ENCODE data around the gene CSTF3.

CSTF3 gene

DNA sequence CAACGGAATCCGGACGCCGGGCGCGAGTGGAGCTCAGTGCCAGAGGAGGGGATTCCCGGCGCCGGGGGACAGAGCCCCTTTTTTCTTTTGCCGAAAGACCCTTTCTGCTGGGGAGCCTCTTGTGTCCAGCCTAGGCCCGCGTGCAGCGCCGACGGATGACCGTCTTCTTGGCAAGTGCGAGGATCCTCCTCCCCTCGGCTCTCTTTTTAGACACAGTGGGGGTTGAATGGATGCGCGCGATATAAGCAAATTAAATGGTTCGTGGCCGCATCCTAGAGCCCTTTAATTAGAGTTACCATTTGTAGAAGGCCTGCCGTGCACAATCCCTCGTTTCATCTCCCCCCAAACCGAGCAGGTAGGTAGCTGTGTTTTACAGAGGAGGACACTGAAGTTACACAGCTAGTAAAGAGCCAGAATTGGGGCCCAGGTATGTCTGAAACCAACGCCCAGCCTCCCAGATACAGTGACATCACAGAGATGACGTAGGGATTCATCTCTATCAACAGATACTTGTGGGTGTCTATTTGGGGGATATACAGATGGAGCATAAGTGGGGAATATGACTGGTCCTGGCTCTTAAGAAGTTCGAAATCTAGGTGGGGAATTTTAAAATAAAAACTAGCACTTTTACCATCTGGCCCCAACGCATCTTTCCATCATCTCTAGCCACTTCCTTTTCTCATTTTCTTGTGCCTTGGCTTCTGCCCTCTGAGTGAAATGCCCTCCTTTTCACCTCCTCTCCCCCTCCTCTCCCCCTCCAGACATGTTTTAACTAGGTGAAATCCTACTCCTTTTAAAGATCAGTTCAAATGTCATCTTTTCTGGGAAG lies 121.0 kb downstream of the CSTF3 start:
- no peak for DNase-seq

DNA sequence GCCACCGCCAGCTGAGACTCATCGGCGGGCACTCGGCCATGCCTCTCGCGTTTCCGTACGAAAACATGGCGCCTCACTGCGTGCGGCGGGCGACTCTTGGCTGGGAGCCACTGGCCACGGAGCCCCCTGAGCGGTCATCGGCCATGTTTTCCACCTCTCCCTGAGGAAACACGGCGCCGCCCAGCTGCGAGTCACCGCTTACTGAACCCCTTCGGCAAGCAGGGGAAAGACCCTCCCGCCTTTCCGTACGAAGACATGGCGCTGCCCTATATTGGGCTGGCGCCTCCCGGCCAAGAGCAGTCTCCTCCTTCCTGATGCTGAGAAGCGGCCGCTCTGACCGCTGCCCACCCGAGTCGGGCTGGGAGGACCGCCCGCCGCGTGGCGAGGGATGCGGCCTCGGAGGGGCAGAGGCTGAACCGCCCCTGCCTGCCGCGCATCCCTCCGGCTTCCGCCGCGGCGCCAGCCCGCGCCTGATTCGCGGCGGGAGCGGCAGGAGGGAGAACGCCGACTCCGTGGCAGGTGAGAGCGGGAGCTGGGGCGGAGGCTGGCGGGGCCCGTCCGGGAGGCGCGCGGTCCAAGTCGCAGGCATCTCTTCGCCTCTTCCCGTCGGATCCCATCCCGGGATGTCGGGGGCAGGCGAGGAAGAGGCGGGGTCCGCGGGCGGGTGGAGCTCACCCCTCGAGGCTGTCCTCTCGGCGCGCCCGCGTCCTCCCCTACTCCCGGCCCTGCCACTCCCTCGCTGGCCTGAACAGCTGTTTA lies 121.8 kb downstream of the CSTF3 start, which contains the start of gene TCP11L1:
TSS of gene TCP11L1 (plus strand) at position 299 of the 759 bp plus-strand sequence. CDS start 4,202 bp downstream, outside the sequence.
- DNase-seq: peak; percentile 83

DNA sequence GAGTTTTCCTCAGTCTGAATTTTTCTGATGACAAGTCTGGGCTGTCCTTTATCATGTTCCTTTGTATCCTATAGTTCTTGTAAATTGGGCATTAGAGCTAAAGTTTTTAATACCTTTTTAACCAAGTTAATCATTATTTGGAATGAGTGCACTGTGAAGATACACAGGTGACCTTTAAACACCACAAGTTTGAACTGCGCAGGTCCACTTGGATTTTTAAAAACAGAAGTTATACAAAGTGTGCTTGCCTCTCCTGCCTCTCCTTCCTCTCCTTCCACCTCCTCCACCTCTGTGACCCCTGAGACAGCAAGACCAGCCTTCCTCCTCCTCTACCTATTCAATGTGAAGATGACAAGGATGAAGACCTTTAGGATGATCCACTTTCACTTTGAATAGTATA lies 126.3 kb downstream of the CSTF3 start:
- DNase-seq: no peak

Data from T1000 (cell line).